ENCODE data around the gene CACNA1D.

The CACNA1D gene

GRCh38 chr3:53766706-53767105, 272.3 kb downstream of the CACNA1D start:
- DNase-seq, result no peak

GRCh38 chr3:53768478-53769459, 274.4 kb downstream of the CACNA1D start:
- DNase-seq, result no peak

- DNase-seq, result no peak
Measured at GRCh38 chr3:53772562-53772961, 278.2 kb downstream of the CACNA1D start.

- DNase-seq, result no peak
Measured at GRCh38 chr3:53773021-53773436, 278.6 kb downstream of the CACNA1D start.

- no peak for DNase-seq
Measured at GRCh38 chr3:53773611-53774368, 279.4 kb downstream of the CACNA1D start.

GRCh38 chr3:53774414-53774813, 280.0 kb downstream of the CACNA1D start:
- DNase-seq, result no peak

- DNase-seq, result no peak
Measured at GRCh38 chr3:53775018-53775417, 280.6 kb downstream of the CACNA1D start.

GRCh38 chr3:53775834-53776251, 281.4 kb downstream of the CACNA1D start:
- DNase-seq, result no peak

- DNase-seq, result no peak
Measured at GRCh38 chr3:53776494-53777101, 282.2 kb downstream of the CACNA1D start.

- DNase-seq, result no peak
Measured at GRCh38 chr3:53777468-53777867, 283.1 kb downstream of the CACNA1D start.

- no peak for DNase-seq
Measured at GRCh38 chr3:53778153-53778552, 283.7 kb downstream of the CACNA1D start.

- no peak for DNase-seq
Measured at GRCh38 chr3:53780171-53780570, 285.8 kb downstream of the CACNA1D start.

GRCh38 chr3:53780806-53781205, 286.4 kb downstream of the CACNA1D start:
- no peak for DNase-seq

- no peak for DNase-seq
Measured at GRCh38 chr3:53787016-53787415, 292.6 kb downstream of the CACNA1D start.

- DNase-seq, result no peak
Measured at GRCh38 chr3:53788038-53788437, 293.6 kb downstream of the CACNA1D start.

GRCh38 chr3:53789459-53789858, 295.0 kb downstream of the CACNA1D start:
- no peak for DNase-seq

- no peak for DNase-seq
Measured at GRCh38 chr3:53790470-53790869, 296.1 kb downstream of the CACNA1D start.

GRCh38 chr3:53791317-53791716, 296.9 kb downstream of the CACNA1D start:
- DNase-seq, result no peak

GRCh38 chr3:53792866-53793265, 298.5 kb downstream of the CACNA1D start:
- no peak for DNase-seq

GRCh38 chr3:53794597-53794996, 300.2 kb downstream of the CACNA1D start:
- no peak for DNase-seq

GRCh38 chr3:53795176-53795575, 300.8 kb downstream of the CACNA1D start:
- DNase-seq, result no peak

GRCh38 chr3:53795789-53796560, 301.6 kb downstream of the CACNA1D start:
- DNase-seq, result no peak

GRCh38 chr3:53798144-53798543, 303.7 kb downstream of the CACNA1D start:
- no peak for DNase-seq
